Endometrial microvascular endothelial cells (primary cell): ENCODE measurements around the gene ZNF598. TPM values are rescaled to one million over a fixed set of nuclear protein-coding genes. Genes with fewer than 3 reads are reported as not detected.
"Not testable (repeated sequence)": the region's sequence is repeated elsewhere in the genome, so short reads cannot be mapped to it uniquely, and the experiment has no call there.

Source experiments
- in situ Hi-C: cut with HindIII; loops from 2 replicates; pipeline ENCODE4 v1.10.0; 2017; ENCODE audit warnings: low sequenced_read_pairs, low pct_unique_long_range_greater_than_20kb; ENCODE audit errors: inconsistent ontology term
- total RNA-seq: library from RNA; depleted of rRNA; stranded (reverse); fragments of >200 nt; gene quantifications from one replicate; pipeline ENCODE4 v1.2.3, GENCODE V29; 2015; ENCODE audit errors: inconsistent ontology term

The ZNF598 gene
- total RNA-seq, 1 donor from 2014 or later: 50.6 TPM

GRCh38 chr16:1971796-1972489, 37.7 kb downstream of the ZNF598 start, which contains the start of gene TBL3:
Gene TBL3, plus strand, starts transcription at chr16:1972053. Its CDS starts 112 bp downstream, at chr16:1972165.
- in situ Hi-C loops: no loop called here

DNA sequence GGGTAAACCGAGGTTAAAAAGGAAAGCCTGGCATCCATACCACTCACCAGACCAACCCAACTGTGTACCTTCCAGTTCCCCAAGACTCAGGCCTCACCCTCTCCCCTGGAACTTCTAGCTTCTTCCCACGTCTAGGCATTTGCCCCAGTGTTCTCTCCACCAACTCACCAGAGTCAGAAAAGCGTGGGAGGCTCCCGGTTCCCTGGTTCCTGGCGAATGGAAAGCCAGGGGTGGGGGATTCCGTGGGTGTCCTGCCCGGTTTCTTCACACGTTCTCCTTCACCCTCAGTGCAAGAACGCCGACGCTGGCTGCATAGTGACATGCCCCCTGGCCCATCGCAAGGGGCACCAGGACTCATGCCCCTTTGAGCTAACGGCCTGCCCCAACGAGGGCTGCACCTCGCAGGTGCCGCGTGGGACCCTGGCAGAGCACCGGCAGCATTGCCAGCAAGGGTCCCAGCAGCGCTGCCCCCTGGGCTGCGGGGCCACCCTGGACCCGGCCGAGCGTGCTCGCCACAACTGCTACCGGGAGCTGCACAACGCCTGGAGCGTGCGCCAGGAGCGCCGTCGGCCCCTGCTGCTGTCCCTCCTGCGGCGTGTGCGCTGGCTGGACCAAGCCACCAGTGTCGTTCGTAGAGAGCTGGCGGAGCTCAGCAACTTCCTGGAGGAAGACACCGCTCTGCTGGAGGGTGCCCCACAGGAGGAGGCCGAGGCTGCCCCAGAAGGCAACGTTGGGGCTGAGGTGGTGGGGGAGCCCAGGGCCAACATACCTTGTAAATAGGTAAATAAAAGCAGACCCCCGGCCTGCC, 41.3 kb downstream of the ZNF598 start:
- in situ Hi-C loops: no loop called here

GRCh38 chr16:1966460-1966859, 43.2 kb downstream of the ZNF598 start, which contains the start of gene RNF151:
Gene RNF151, plus strand, starts transcription at chr16:1966856. Its CDS starts 26 bp downstream, at chr16:1966882.
- in situ Hi-C loops: no loop called here

GRCh38 chr16:1965396-1966001, 44.1 kb downstream of the ZNF598 start:
- in situ Hi-C loops: no loop called here

GRCh38 chr16:1964506-1965395, 44.9 kb downstream of the ZNF598 start, which contains the start of gene RPS2:
Gene RPS2, minus strand, starts transcription at chr16:1964826. Its CDS starts 201 bp downstream, at chr16:1964625.
- in situ Hi-C loops: no loop called here

DNA sequence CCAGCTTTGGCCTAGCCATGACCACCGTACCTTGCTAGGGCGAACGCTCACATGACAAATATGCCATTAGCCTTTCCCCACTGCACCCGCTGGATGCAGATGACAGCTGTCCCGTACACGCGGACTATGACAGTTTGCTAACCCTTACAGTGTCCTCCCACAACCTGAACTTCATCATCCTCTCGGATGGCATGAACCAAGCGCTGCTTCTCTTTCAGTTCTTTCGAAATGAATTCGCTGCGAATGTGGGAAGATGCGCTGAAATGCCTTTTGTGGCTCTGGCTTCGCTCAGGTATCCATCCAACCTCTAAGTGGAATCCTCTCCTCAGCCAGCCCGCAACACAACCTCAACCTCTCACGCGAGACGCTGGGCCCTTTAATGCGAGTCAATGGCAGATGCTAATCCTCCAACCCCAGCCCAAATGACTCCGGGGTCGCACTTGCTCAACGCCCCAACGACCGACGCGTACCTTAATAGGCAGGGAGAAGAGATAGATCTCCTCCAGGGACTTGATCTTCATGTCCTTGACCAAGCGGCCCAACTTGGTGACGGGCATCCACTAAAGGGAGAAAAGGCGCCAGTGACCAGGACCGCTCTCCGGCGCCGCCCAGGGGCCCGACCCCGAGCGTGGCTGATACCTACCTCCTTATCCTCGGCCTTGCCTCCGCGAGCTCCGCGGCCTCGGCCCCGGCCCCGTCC, 45.7 kb downstream of the ZNF598 start:
- in situ Hi-C loops: no loop called here

GRCh38 chr16:1962161-1963153, 47.2 kb downstream of the ZNF598 start:
- in situ Hi-C loops: not testable (repeated sequence)

DNA sequence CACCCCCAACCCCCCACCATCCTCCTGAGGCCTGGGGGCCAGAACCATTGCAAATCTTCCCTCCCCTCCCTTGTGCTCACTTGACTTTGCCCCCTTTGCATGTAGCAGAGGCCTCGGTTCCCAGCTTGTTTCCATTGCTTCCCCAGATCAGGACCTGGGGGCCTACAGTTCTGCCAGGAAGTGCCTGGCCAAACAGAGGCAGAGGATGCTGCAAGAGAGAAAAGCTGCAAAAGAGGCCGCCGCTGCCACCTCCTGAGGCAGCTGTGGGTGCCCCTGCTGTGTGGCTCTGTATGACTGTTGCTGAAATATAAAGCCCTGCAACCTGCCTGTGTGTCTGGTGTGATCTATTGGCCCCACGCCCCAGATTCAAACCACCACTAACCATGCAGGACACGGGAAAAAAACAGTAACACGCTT, 48.0 kb downstream of the ZNF598 start:
- in situ Hi-C loops: no loop called here

DNA sequence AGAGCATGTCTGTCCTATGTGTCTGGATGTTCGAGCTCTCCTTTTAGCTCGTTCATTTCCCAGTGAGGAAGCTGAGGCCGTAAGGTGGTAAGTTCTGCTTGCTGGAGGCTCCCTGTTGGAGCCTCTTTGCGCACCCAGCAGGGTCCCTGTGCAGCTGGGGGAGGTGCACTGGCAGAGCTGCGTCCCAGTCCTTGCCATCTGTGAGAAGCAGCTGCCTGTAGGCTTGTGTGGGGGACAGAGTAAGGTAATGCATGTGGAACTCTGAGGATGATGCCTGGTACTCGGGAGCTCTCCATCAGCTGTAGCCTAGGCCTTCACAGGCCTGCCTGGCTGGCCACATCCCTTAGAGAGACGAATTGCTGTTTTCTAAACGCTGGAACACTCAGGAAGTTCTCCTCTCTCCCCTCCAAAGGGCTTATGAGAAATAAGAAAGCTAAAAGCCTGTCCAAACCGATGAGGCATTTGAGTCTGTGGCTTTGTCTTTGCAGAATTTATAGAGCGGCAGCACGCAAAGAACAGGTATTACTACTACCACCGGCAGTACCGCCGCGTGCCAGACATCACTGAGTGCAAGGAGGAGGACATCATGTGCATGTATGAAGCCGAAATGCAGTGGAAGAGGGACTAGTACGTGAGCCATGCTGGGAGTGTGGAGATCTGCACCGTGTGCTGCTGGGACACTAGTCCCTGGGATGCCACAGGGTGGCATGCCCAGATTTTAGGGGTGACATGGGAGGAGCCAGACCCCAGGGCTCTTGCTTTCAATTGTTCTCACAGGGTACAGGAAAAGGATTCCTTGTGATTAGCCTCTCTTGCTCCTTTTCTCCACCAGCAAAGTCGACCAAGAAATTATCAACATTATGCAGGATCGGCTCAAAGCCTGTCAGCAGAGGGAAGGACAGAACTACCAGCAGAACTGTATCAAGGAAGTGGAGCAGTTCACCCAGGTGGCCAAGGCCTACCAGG, 48.7 kb downstream of the ZNF598 start:
- in situ Hi-C loops: no loop called here

DNA sequence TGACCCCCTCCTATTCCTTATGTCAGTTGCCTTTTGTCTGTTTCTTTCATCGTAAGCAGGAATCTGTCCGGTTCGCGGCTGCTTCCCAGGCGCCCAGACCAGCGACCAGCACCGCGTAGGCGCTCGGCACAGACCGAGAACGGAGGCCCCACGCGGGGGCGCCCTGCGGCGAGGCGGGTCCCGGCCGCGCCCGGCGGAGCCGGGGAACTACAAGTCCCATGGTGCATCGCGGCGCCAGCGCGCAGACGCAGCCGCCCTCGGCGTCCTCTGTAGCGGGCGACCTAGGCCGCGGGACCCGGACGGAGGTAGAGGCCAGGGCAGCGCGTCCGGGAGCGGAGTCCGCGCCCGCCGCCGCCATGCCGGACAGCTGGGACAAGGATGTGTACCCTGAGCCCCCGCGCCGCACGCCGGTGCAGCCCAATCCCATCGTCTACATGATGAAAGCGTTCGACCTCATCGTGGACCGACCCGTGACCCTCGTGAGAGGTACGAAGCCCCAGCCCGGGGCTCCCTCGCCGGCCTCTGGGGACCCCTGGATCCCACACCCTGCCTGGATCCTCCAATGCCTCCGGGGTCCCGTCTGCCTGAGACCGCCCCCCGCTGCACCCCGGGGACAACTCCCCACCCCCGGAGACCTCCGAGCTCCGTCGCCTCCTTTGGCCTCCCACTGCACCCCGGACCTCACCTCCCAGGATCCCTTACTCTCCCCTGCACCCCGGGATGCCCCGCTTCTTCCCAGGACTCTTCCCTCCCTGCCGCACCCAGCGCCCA, 50.2 kb downstream of the ZNF598 start, which contains the start of gene NDUFB10:
Gene NDUFB10 (plus strand): TSS at position 270 of the 771 bp plus-strand sequence. CDS start 87 bp downstream, at position 357.
- in situ Hi-C loops: no loop called here

DNA sequence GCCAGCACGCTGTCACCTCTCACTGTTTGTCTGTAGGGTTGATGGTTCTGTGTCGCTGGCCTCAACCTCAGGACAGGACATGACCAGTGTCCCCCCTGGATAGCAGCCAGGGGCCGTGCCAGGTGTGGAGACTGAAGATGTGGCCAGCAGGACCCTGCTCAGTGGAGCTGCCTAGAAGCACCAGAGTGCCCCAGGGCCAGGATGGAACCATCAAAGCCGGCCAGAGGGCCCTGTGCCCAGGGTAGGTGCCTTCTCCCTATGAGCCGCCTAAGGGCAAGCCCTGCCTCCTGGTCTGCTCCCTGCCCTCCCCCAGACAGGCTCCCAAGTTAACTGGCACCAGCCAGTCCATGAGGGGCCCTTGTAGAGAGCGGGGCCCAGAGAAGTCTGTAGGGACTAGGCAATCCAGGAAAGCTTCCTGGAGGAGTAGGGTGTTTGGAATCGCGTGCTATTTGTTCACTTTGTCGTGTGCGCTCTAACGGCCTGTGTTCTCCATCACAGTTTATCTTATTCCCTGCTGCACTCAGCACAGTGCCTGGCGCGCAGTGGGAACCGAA, 50.8 kb downstream of the ZNF598 start:
- in situ Hi-C loops: no loop called here

DNA sequence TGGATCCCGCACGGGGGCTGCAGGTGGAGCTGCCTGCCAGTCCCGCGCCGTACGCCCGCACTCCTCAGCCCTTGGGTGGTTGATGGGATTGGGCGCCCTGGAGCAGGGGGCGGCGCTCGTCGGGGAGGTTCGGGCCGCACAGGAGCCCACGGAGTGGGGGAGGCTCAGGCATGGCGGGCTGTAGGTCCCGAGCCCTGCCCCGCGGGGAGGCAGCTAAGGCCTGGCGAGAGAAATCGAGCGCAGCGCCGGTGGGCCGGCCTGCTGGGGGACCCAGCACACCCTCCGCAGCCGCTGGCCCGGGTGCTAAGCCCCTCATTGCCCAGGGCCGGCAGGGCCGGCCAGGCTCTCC, 51.5 kb downstream of the ZNF598 start:
- in situ Hi-C loops: not testable (repeated sequence)

DNA sequence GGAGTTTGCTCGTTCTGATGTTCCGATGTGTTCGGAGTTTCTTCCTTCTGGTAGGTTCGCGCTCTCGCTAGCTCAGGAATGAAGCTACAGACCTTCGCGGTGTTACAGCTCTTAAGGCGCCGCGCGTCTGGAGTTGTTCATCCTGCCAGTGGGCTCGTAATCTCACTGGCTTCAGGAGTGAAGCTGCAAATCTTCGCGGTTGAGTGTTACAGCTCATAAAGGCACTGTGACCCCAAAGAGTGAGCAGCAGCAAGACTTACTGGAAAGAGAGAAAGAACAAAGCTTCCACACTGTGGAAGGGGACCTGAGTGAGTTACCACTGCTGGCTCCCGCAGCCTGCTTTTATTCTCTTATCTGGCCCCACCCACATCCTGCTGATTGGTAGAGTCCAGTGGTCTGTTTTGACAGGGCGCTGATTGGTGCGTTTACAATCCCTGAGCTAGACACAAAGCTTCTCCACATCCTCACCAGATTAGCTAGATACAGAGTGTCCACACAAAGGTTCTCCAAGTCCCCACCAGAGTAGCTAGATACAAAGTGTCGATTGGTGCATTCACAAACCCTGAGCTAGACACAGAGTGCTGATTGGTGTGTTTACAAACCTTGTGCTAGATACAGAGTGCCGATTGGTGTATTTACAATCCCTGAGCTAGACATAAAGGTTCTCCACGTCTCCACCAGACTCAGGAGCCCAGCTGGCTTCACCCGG, 52.0 kb downstream of the ZNF598 start:
- in situ Hi-C loops: not testable (repeated sequence)

DNA sequence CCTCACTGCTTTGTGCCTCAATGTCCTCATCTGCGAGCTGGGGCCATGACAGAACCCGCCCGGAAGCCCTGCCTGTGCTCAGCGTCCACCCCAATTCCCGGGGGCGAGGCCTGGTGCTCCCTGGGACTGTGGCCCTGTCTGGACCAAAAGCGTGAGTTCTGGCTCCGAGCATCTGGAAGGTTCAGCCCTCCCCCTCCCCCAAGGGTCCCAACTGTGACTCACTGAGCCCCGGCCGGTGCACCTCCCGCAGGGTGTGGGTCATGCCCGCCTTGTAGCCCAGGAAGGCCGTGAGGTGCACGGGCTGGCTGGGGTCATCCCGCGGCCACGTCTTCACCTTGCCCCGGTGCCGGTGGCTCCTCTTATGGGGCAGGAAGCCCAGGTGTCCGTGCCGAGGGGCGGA, 55.9 kb downstream of the ZNF598 start:
- in situ Hi-C loops: no loop called here
